Suprapubic skin (tissue), 4 donors: ENCODE data around the gene FLII.

ENCODE experiments used
- CTCF ChIP-seq, 2 donors: fragments of 200-600 bp in 1 of 2; fragments of 450-650 bp in 1 of 2; sonication (generic) in 1 of 2; IDR thresholded peaks; one replicate each; pipeline ENCODE4 v1.5.1; 2016 to 2019; ENCODE audit warnings: antibody characterized with exemption in 2 of 2, mild to moderate bottlenecking in 1 of 2, moderate library complexity in 1 of 2
- EP300 ChIP-seq: sonication (generic); formaldehyde crosslinking; IDR thresholded peaks from one replicate; pipeline ENCODE4 v1.6.1; 2017; ENCODE audit warnings: antibody characterized with exemption
- POLR2A ChIP-seq, 2 donors: fragments of 450-650 bp; IDR thresholded peaks; one replicate each; pipeline ENCODE4 v1.6.1; 2017; ENCODE audit warnings: antibody characterized with exemption in 2 of 2, mild to moderate bottlenecking in 2 of 2, moderate library complexity in 2 of 2
- POLR2AphosphoS5 ChIP-seq, 3 donors: sonication (generic); formaldehyde crosslinking; IDR thresholded peaks; one replicate each; pipeline ENCODE4 v1.6.1; 2017; ENCODE audit warnings: antibody characterized with exemption in 3 of 3

- TF ChIP-seq CTCF (IDR thresholded peaks at IDR 0.05) (no peak), POLR2AphosphoS5 (IDR thresholded peaks at IDR 0.05) (no peak), EP300 (no peak), POLR2A (IDR thresholded peaks at IDR 0.05) (no peak)
These were observed 22.3 kb upstream of the FLII start for GRCh38 chr17:18280766-18281371.
